ENCODE measurements around the gene EHD1.

- TF ChIP-seq, protein P1, sequence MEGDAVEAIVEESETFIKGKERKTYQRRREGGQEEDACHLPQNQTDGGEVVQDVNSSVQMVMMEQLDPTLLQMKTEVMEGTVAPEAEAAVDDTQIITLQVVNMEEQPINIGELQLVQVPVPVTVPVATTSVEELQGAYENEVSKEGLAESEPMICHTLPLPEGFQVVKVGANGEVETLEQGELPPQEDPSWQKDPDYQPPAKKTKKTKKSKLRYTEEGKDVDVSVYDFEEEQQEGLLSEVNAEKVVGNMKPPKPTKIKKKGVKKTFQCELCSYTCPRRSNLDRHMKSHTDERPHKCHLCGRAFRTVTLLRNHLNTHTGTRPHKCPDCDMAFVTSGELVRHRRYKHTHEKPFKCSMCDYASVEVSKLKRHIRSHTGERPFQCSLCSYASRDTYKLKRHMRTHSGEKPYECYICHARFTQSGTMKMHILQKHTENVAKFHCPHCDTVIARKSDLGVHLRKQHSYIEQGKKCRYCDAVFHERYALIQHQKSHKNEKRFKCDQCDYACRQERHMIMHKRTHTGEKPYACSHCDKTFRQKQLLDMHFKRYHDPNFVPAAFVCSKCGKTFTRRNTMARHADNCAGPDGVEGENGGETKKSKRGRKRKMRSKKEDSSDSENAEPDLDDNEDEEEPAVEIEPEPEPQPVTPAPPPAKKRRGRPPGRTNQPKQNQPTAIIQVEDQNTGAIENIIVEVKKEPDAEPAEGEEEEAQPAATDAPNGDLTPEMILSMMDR (IDR thresholded peaks at IDR 0.05), result no peak
- TF ChIP-seq POLR2A (IDR thresholded peaks at IDR 0.05), result no peak
These were observed 263 bp downstream of the EHD1 start for GRCh38 chr11:64878223-64878493.

All from body of pancreas (tissue), 4 donors.